Activated gamma-delta T cell treated with anti-CD3 and anti-CD28 coated beads, Interleukin-2, amount 50 U/mL, for 16 hours (primary cell): ENCODE data around the gene IL10RA.
A peak's percentile ranks its signal among the peaks of the same experiment; 100 is the strongest.
"Not testable (repeated sequence)": the region's sequence is repeated elsewhere in the genome, so short reads cannot be mapped to it uniquely, and the experiment has no call there.

Experiments
- DNase-seq: peaks from one replicate; pipeline ENCODE4 v3.0.0-alpha.2; 2020; ENCODE audit warnings: low read depth

Gene IL10RA

GRCh38 chr11:117985953-117986887, at the start of gene IL10RA:
Gene IL10RA, plus strand, starts transcription at chr11:117986394. Its CDS starts 74 bp downstream, at chr11:117986468.
- DNase-seq = peak; percentile 73

- DNase-seq = no peak
Observed at GRCh38 chr11:117936973-117937372, 49.2 kb upstream of the IL10RA start.

- DNase-seq = no peak
Observed at GRCh38 chr11:117940736-117941135, 45.5 kb upstream of the IL10RA start.

- no peak for DNase-seq
Observed at GRCh38 chr11:117941163-117941707, 45.0 kb upstream of the IL10RA start.

- DNase-seq = no peak
Observed at GRCh38 chr11:117941976-117942654, 44.1 kb upstream of the IL10RA start.

- no peak for DNase-seq
Observed at GRCh38 chr11:117944554-117944953, 41.6 kb upstream of the IL10RA start.

GRCh38 chr11:117945047-117945810, 41.0 kb upstream of the IL10RA start:
- DNase-seq = no peak

- no peak for DNase-seq
Observed at GRCh38 chr11:117946156-117946841, 39.9 kb upstream of the IL10RA start.

GRCh38 chr11:117946842-117947526, 39.2 kb upstream of the IL10RA start:
- peak; percentile 75 for DNase-seq

GRCh38 chr11:117947751-117948150, 38.4 kb upstream of the IL10RA start:
- DNase-seq = not testable (repeated sequence)

GRCh38 chr11:117948466-117948865, 37.7 kb upstream of the IL10RA start:
- not testable (repeated sequence) for DNase-seq

GRCh38 chr11:117949062-117949461, 37.1 kb upstream of the IL10RA start:
- DNase-seq = no peak

- no peak for DNase-seq
Observed at GRCh38 chr11:117950301-117950700, 35.9 kb upstream of the IL10RA start.

GRCh38 chr11:117950993-117951961, 34.9 kb upstream of the IL10RA start:
- DNase-seq = no peak

GRCh38 chr11:117953024-117953671, 33.0 kb upstream of the IL10RA start:
- DNase-seq = no peak

GRCh38 chr11:117958949-117959348, 27.2 kb upstream of the IL10RA start:
- DNase-seq = no peak

- DNase-seq = no peak
Observed at GRCh38 chr11:117959438-117960149, 26.6 kb upstream of the IL10RA start.

GRCh38 chr11:117960406-117960805, 25.8 kb upstream of the IL10RA start:
- no peak for DNase-seq
